Measurements from ENCODE around the gene ZNF41.

Gene ZNF41

GRCh38 chrX:47489507-47490275, 6.7 kb upstream of the ZNF41 start:
- no peak for DNase-seq (ENCODE audit: low read depth)

- DNase-seq (ENCODE audit: low read depth): no peak
Observed at GRCh38 chrX:47484885-47485284, 1.9 kb upstream of the ZNF41 start.

DNA sequence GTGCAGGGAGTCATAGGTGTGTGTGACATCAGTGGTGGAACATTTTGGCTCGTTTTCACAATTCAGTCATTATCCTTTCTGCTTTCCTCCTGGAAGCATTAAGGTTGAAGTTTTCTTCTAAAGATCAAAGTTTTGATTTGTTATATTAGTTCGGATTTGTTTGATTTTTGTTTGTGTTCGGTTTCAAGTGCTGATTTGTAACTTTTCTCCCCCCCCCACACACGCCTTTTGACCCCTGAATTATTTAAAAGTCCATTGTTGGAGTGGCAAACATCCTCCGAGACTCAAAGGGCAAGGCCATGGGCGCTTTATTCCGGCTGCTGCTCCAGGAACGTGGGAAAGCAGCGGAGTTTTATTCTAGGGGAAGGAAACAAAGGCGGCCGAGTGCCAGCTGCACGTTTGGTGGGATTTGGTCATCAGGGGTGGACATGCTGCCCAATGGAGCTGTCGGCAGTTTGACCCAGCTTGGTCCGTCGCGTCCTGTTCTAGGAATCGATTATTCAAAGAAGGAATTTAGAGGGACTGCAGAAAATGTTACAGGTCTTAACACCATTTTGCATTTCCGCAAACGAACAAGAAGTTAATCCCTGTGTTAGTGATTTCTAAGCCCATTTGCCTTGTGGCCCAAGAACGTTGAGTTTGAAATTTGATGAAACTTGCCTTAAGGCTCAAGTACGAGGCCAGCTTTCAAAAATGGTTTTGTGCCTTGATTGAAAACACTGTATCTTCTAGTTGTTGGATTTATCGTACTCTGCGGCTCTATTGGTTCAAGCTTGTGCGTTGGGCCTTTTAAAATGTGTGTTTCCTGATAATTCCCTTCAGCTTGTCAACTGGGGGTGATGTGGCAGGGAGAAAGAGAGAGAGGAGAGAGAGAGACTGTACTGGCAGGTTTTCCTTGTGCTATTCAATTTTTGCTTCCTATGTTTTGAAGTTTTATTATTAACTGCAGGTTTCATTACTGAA, 565 bp upstream of the ZNF41 start:
- peak; percentile 1 for DNase-seq (ENCODE audit: low read depth)

GRCh38 chrX:47482065-47482511, 934 bp downstream of the ZNF41 start:
- DNase-seq (ENCODE audit: low read depth): no peak

GRCh38 chrX:47481160-47481559, 1.9 kb downstream of the ZNF41 start:
- no peak for DNase-seq (ENCODE audit: low read depth)

DNA sequence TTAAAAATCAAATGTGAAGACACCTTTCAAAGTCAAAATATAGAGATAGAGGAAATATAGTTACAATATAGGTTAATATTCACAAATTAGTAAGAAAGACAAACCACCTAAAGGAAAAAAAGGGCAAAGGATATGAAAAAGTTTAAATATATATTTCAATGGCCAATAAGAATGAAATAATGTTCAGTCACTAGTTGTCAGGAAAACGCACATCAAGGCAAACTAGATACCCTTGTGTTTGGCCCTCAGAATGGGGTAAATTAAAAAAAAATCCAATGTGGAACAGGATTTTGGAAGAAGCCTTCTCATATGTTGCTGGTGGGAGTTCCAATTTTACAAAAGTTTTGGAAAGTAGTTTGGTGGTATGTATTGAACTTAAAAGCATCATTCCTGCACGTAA, 2.4 kb downstream of the ZNF41 start:
- no peak for DNase-seq (ENCODE audit: low read depth)

- DNase-seq (ENCODE audit: low read depth): no peak
Observed at GRCh38 chrX:47475476-47475875, 7.5 kb downstream of the ZNF41 start.

- DNase-seq (ENCODE audit: low read depth): no peak
Observed at GRCh38 chrX:47467106-47467505, 15.9 kb downstream of the ZNF41 start.

DNA sequence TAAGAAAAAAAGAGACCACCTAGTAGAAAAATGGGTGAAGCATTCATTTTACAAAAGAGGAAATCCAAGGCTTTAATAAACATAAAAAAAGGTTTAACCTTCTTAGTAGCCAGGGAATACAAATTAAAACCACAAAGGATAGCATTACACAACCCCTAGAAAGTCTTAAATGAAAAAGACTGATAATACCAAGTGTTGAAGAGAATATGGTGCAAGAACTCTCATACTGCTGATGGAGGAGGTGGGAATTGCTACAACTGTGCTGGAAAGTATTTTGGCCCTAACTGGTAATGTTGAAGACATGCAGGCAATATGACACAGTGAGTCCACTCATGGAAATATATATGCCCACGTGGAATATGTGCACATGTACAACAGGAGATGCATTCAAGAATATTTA, 22.5 kb downstream of the ZNF41 start:
- no peak for DNase-seq (ENCODE audit: low read depth)

DNA sequence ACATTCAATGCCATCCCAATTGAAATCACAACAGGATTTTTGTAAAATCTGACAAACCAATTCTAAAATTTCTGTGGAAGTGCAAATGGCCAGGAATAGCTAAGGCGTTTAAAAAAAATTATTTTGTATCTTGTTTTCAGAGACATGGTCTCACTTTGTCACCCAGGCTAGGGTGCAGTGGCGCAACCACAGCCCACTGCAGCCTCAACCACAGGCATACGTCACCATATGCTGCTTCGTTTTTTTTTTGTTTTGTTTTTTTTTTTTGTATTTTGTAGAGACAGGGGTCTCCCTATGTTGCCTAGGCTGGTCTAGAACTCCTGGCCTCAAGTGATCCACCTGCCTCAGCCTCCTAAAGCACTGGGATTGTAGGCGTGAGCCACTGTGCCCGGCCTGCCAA, 24.5 kb downstream of the ZNF41 start:
- no peak for DNase-seq (ENCODE audit: low read depth)

GRCh38 chrX:47456080-47456479, 26.9 kb downstream of the ZNF41 start:
- no peak for DNase-seq (ENCODE audit: low read depth)

DNA sequence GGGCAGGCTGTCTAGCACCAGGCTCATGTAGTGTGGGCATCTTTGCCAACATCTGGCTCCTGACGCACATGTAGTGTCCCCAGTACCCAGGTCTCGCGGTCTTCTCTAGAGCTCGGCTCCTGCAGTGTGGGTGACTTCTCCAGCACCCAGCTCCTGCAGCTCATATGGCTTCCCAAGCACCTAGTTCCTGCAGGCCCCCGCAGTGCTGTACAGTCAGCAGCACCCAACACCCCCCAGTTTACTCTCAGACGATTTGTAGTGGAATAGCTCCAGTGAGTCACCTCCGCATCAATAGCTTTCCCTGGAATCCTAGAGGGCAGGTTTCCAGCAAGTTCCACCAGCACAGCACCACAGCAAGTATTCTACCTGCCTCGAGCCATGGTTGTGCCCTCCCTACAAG, 30.9 kb downstream of the ZNF41 start:
- DNase-seq (ENCODE audit: low read depth): no peak

DNA sequence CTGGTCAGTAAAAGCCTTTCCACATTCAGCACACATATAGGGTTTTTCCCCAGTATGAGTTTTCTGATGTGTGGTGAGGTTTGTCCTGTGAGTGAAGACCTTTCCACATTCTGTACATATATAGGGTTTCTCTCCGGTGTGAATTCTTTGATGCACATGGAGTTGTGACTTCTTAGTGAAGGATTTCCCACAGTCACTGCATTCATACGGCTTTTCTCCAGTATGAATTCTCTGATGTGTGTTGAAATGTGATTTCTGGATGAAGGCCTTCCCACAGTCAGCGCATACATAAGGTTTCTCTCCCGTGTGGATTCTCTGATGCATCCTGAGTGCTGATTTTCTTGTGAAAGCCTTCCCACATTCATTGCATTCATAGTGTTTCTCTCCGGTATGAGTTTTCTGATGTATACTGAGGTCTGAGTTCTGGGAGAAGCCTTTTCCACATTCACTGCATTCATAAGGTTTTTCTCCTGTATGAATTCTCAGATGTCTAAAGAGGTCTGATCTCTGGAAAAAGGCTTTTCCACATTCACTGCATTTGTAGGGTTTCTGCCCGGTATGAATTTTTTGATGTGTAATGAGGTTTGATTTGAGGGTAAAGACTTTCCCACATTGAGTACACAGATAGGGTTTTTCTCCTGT, 34.7 kb downstream of the ZNF41 start:
- DNase-seq (ENCODE audit: low read depth): no peak

DNA sequence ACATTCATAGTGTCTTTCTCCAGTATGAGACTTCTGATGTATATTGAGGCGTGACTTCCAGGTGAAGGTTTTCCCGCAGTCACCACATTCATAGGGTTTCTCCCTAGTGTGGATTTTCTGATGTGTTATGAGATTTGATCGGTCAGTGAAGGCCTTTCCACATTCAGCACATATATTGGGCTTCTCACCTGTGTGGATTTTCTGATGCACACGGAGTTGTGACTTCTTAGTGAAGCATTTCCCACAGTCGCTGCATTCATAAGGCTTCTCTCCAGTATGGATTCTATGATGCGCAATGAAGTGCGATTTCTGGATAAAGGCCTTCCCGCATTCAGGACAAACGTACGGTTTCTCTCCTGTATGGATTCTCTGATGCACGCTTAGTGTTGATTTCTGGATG, 35.4 kb downstream of the ZNF41 start:
- no peak for DNase-seq (ENCODE audit: low read depth)

GRCh38 chrX:47446971-47447370, 36.1 kb downstream of the ZNF41 start:
- DNase-seq (ENCODE audit: low read depth): no peak

- DNase-seq (ENCODE audit: low read depth): no peak
Observed at GRCh38 chrX:47446431-47446830, 36.6 kb downstream of the ZNF41 start.

DNA sequence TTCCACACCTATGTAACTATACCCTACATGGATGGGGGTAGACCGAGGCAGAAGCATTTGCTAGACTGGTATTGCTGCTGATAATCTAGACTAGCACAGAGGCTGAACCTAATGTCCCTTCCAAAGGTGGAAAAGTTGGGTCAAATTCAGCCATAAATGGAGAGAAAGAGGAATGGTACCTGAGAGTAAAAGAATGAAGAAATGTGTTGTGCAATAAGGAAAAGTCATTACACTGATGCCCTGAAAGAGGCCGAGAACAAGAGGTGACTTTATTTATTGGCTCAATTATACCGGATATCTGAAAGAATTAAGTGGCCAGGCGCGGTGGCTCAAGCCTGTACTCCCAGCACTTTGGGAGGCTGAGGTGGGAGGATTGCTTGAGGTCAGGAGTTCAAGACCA, 52.1 kb downstream of the ZNF41 start:
- no peak for DNase-seq (ENCODE audit: low read depth)

DNA sequence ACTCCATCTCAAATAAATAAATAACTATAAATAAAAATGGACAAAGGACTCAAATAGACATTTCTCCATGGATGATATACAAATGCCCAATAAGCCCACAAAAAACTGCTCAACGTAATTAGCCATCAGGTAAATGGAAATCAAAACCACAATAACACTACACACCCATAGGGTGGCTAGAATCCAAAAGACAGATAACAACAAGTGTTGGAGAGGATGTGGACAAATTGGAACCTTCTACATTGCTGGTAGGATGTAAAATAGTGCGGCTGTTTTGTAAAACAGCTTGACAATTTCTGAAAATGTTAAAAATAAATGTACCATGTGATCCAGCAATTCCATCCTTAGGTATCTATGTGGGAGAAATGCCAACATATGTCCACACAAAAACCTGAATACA, 60.6 kb downstream of the ZNF41 start:
- DNase-seq (ENCODE audit: low read depth): no peak

DNA sequence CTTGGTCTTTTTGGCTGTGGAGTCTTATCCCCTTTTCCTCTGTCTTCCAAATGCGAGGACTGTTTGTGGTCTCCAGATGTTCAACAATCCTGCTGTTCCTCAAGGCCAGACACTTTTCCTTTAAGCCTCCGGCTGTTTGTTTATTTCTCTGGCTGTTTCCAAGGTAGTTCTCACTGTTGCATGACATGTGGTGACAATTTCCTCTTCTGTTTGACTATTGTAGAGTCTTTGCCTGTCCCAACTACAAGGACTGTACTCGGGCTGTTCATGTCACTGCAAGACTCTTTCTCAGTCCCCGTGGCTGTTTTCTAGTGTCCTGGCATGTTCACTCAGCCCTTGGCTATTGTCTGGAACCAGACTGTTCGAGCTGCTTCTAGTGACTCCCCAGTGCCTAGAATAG, 62.1 kb downstream of the ZNF41 start:
- DNase-seq (ENCODE audit: low read depth): no peak

DNA sequence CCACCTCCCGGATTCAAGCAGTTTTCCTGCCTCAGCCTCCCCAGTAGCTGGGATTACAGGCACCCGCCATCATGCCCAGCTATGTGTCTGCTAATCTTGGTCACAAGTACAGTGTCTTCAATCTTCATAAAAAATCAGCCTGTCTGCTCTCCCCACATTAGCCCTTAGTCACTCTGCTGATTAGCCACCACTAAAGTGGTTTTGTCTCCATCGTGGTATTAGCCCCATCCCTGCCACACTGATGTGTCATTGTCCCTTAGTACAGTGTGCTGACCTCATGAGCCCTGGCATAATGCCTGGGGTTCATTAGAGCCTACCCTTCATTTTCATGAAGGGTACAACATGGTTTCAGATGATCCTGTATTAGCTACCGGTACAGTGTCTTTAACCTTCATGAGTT, 62.8 kb downstream of the ZNF41 start:
- DNase-seq (ENCODE audit: low read depth): no peak

GRCh38 chrX:47413179-47413594, 69.8 kb downstream of the ZNF41 start:
- DNase-seq (ENCODE audit: low read depth): no peak
